ENCODE data around the gene MORN1. TPM values are rescaled to one million over a fixed set of nuclear protein-coding genes. Genes with fewer than 3 reads are reported as not detected.

The MORN1 gene
- total and polyA plus RNA-seq, 2 experiments from 2014 or later: 4.5 to 9.4 TPM

- H3K4me2 ChIP-seq: no peak overlapping the region
- no peaks in the 10 kb centered on the region for H3K36me3 ChIP-seq (replicated peaks; ENCODE audit: insufficient read depth, low read depth)
- no peaks in the 10 kb centered on the region for H3K9me3 ChIP-seq (ENCODE audit: low read depth)
- H3K4me1 ChIP-seq (ENCODE audit: insufficient read depth): no peaks in the 10 kb centered on the region
- H3K79me2 ChIP-seq: no peaks in the 10 kb centered on the region
- no peaks in the 10 kb centered on the region for H4K20me1 ChIP-seq (ENCODE audit: insufficient read depth, poor library complexity, severe bottlenecking)
- 100% methylated on average over 1 of the region's 2 CpGs for WGBS (ENCODE audit: low lambda C conversion rate, missing lambda C conversion rate)
- no peak overlapping the region for H2AFZ ChIP-seq
- peaks cover 3% of the 10 kb centered on the region for H3K27me3 ChIP-seq
- TF ChIP-seq EZH2 (IDR thresholded peaks at IDR 0.05; ENCODE audit: borderline replicate concordance) (no peak), CTCF (IDR thresholded peaks at IDR 0.05; ENCODE audit: poor library complexity) (no peak), EZH2phosphoT487 (IDR thresholded peaks at IDR 0.05; ENCODE audit: low read depth, severe bottlenecking, unreplicated experiment) (no peak)
- no peak for DNase-seq (ENCODE audit: low spot score)
- H3K9me2 ChIP-seq (replicated peaks; ENCODE audit: insufficient read depth): no peaks in the 10 kb centered on the region
- no peak overlapping the region for H3K4me3 ChIP-seq
- no peak overlapping the region for H3K27ac ChIP-seq
Measured at GRCh38 chr1:2435746-2436355, 44.5 kb upstream of the MORN1 start.

- H3K36me3 ChIP-seq (replicated peaks; ENCODE audit: insufficient read depth, low read depth): no peaks in the 10 kb centered on the region
- TF ChIP-seq EZH2 (IDR thresholded peaks at IDR 0.05; ENCODE audit: borderline replicate concordance) (no peak), EZH2phosphoT487 (IDR thresholded peaks at IDR 0.05; ENCODE audit: low read depth, severe bottlenecking, unreplicated experiment) (no peak), CTCF (IDR thresholded peaks at IDR 0.05; ENCODE audit: poor library complexity) (no peak)
- H3K79me2 ChIP-seq: no peaks in the 10 kb centered on the region
- no peaks in the 10 kb centered on the region for H3K9me2 ChIP-seq (replicated peaks; ENCODE audit: insufficient read depth)
- no peak overlapping the region for H2AFZ ChIP-seq
- no peaks in the 10 kb centered on the region for H3K4me1 ChIP-seq (ENCODE audit: insufficient read depth)
- no peaks in the 10 kb centered on the region for H3K9me3 ChIP-seq (ENCODE audit: low read depth)
- no peak overlapping the region for H3K4me3 ChIP-seq
- WGBS (ENCODE audit: low lambda C conversion rate, missing lambda C conversion rate): 87% methylated on average over 7 of the region's 9 CpGs
- H3K27ac ChIP-seq: no peak overlapping the region
- H3K4me2 ChIP-seq: no peak overlapping the region
- peaks cover 3% of the 10 kb centered on the region for H3K27me3 ChIP-seq
- no peaks in the 10 kb centered on the region for H4K20me1 ChIP-seq (ENCODE audit: insufficient read depth, poor library complexity, severe bottlenecking)
- no peak for DNase-seq (ENCODE audit: low spot score)
Measured at GRCh38 chr1:2435091-2435490, 43.7 kb upstream of the MORN1 start.

- no peak overlapping the region for H3K27ac ChIP-seq
- no peak overlapping the region for H3K4me2 ChIP-seq
- no peaks in the 10 kb centered on the region for H3K9me3 ChIP-seq (ENCODE audit: low read depth)
- no peaks in the 10 kb centered on the region for H3K9me2 ChIP-seq (replicated peaks; ENCODE audit: insufficient read depth)
- H4K20me1 ChIP-seq (ENCODE audit: insufficient read depth, poor library complexity, severe bottlenecking): no peaks in the 10 kb centered on the region
- H3K36me3 ChIP-seq (replicated peaks; ENCODE audit: insufficient read depth, low read depth): no peaks in the 10 kb centered on the region
- no peaks in the 10 kb centered on the region for H3K79me2 ChIP-seq
- no peak for DNase-seq (ENCODE audit: low spot score)
- WGBS (ENCODE audit: low lambda C conversion rate, missing lambda C conversion rate): 83% methylated on average over 33 of the region's 34 CpGs
- no peak overlapping the region for H3K4me3 ChIP-seq
- no peak overlapping the region for H2AFZ ChIP-seq
- H3K4me1 ChIP-seq (ENCODE audit: insufficient read depth): no peaks in the 10 kb centered on the region
- H3K27me3 ChIP-seq: peaks cover 3% of the 10 kb centered on the region
- TF ChIP-seq EZH2 (IDR thresholded peaks at IDR 0.05; ENCODE audit: borderline replicate concordance) (no peak), CTCF (IDR thresholded peaks at IDR 0.05; ENCODE audit: poor library complexity) (no peak), EZH2phosphoT487 (IDR thresholded peaks at IDR 0.05; ENCODE audit: low read depth, severe bottlenecking, unreplicated experiment) (no peak)
Measured at GRCh38 chr1:2433936-2434655, 42.7 kb upstream of the MORN1 start.

Data from hepatocyte (in vitro differentiated cells).